NCI-H1105 (cell line): Measurements from ENCODE around the gene EXOC3.
"Not testable (repeated sequence)": the region's sequence is repeated elsewhere in the genome, so short reads cannot be mapped to it uniquely, and the experiment has no call there.

Experiments used
- DNase-seq: peaks from one replicate; lab custom pipeline; 2025; lab: John Stamatoyannopoulos, UW

EXOC3 gene

GRCh38 chr5:486597-486996 lies 43.6 kb downstream of the EXOC3 start:
- DNase-seq = not testable (repeated sequence)

GRCh38 chr5:488241-488640 lies 45.3 kb downstream of the EXOC3 start:
- no peak for DNase-seq

- DNase-seq = no peak
Observed at GRCh38 chr5:488744-489688, 46.0 kb downstream of the EXOC3 start.

GRCh38 chr5:489689-490080 lies 46.7 kb downstream of the EXOC3 start:
- no peak for DNase-seq

- DNase-seq = peak; percentile 54
Observed at GRCh38 chr5:490116-491106, 47.4 kb downstream of the EXOC3 start.

- DNase-seq = no peak
Observed at GRCh38 chr5:491119-491855, 48.3 kb downstream of the EXOC3 start.

GRCh38 chr5:491856-492155 lies 48.8 kb downstream of the EXOC3 start:
- DNase-seq = no peak

- DNase-seq = no peak
Observed at GRCh38 chr5:492314-492893, 49.4 kb downstream of the EXOC3 start.

GRCh38 chr5:493119-493701 lies 50.2 kb downstream of the EXOC3 start:
- DNase-seq = no peak

GRCh38 chr5:493758-494157 lies 50.8 kb downstream of the EXOC3 start:
- no peak for DNase-seq

GRCh38 chr5:494667-495255 lies 51.8 kb downstream of the EXOC3 start:
- DNase-seq = no peak

GRCh38 chr5:496028-496427 lies 53.1 kb downstream of the EXOC3 start:
- DNase-seq = no peak

GRCh38 chr5:497090-497700 lies 54.2 kb downstream of the EXOC3 start:
- DNase-seq = no peak

- no peak for DNase-seq
Observed at GRCh38 chr5:497871-498509, 55.0 kb downstream of the EXOC3 start.

GRCh38 chr5:499233-500209 lies 56.5 kb downstream of the EXOC3 start:
- no peak for DNase-seq

- no peak for DNase-seq
Observed at GRCh38 chr5:500491-500890, 57.5 kb downstream of the EXOC3 start.

GRCh38 chr5:501105-501830 lies 58.3 kb downstream of the EXOC3 start:
- DNase-seq = no peak

GRCh38 chr5:501831-502184 lies 58.8 kb downstream of the EXOC3 start:
- no peak for DNase-seq
